Neural crest cell (in vitro differentiated cells): ENCODE results near the gene WDR93. TPM values are rescaled to one million over a fixed set of nuclear protein-coding genes. Genes with fewer than 3 reads are reported as not detected.
A peak's percentile ranks its signal among the peaks of the same experiment; 100 is the strongest.

Source experiments
- DNase-seq: peaks from one replicate; pipeline ENCODE4 v3.0.0; 2021; ENCODE audit warnings: low read depth, mixed read lengths, low spot score
- H3K27ac Mint-ChIP-seq: one replicate; pipeline ENCODE4 v1.8.0; 2021; ENCODE audit warnings: mild to moderate bottlenecking, mixed read lengths; ENCODE audit not compliant: unreplicated experiment
- H3K27me3 Mint-ChIP-seq: 2 replicates; pipeline ENCODE4 v1.8.0; 2021; ENCODE audit warnings: low read depth, mild to moderate bottlenecking, mixed read lengths
- H3K36me3 Mint-ChIP-seq: 2 replicates; pipeline ENCODE4 v1.8.0; 2021; ENCODE audit warnings: low read depth, mild to moderate bottlenecking, mixed read lengths
- H3K4me1 Mint-ChIP-seq: 2 replicates; pipeline ENCODE4 v1.8.0; 2021; ENCODE audit warnings: mixed read lengths
- H3K4me3 Mint-ChIP-seq: one replicate; pipeline ENCODE4 v1.8.0; 2021; ENCODE audit warnings: mild to moderate bottlenecking, mixed read lengths
- H3K9me3 Mint-ChIP-seq: 2 replicates; pipeline ENCODE4 v1.8.0; 2021; ENCODE audit warnings: mixed read lengths
- total RNA-seq: library from RNA; stranded (reverse); gene quantifications from 2 replicates; pipeline ENCODE4 v1.2.1, GENCODE V29; 2021
- TF ChIP-seq, protein P1 (sequence below): fragments of 200-600 bp; sonication (generic); conservative IDR thresholded peaks from 2 replicates; pipeline ENCODE4 v1.5.0; 2021; ENCODE audit warnings: antibody characterized with exemption, mild to moderate bottlenecking

The WDR93 gene
- total RNA-seq, 1 donor from 2014 or later, result not detected

DNA sequence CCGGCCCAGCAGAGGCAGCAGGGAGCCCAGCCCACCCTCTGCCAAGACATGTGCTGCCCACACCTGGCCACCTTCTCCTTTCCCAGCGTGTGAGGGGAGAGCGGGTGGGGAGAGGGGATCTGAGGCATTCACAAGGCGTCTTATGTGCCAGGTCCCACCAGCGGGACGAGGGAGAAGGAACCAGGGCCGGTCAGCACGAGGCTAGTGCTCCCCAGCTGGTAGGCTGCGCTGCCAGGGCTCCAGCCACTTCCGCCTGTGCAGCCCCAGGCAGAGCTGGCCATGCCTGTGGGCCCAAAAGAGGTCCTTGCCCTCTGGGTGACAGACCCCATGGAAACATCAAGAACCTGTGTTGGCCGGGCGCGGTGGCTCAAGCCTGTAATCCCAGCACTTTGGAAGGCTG lies 54.5 kb downstream of the WDR93 start:
- Mint-ChIP-seq H3K4me3 (no peak overlapping the region), H3K9me3 (no peaks in the 10 kb centered on the region), H3K36me3 (no peaks in the 10 kb centered on the region), H3K27me3 (peaks cover 5% of the 10 kb centered on the region), H3K4me1 (no peaks in the 10 kb centered on the region), H3K27ac (no peak overlapping the region)
- DNase-seq, result no peak
- TF ChIP-seq, protein P1, sequence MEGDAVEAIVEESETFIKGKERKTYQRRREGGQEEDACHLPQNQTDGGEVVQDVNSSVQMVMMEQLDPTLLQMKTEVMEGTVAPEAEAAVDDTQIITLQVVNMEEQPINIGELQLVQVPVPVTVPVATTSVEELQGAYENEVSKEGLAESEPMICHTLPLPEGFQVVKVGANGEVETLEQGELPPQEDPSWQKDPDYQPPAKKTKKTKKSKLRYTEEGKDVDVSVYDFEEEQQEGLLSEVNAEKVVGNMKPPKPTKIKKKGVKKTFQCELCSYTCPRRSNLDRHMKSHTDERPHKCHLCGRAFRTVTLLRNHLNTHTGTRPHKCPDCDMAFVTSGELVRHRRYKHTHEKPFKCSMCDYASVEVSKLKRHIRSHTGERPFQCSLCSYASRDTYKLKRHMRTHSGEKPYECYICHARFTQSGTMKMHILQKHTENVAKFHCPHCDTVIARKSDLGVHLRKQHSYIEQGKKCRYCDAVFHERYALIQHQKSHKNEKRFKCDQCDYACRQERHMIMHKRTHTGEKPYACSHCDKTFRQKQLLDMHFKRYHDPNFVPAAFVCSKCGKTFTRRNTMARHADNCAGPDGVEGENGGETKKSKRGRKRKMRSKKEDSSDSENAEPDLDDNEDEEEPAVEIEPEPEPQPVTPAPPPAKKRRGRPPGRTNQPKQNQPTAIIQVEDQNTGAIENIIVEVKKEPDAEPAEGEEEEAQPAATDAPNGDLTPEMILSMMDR, result no peak

- H3K27ac Mint-ChIP-seq, result no peak overlapping the region
- TF ChIP-seq, protein P1, result no peak
- no peaks in the 10 kb centered on the region for H3K4me1 Mint-ChIP-seq
- no peak overlapping the region for H3K4me3 Mint-ChIP-seq
- no peaks in the 10 kb centered on the region for H3K9me3 Mint-ChIP-seq
- H3K36me3 Mint-ChIP-seq, result no peaks in the 10 kb centered on the region
- peaks cover 4% of the 10 kb centered on the region for H3K27me3 Mint-ChIP-seq
- DNase-seq, result no peak
Measured at GRCh38 chr15:89745768-89746167, 55.2 kb downstream of the WDR93 start.

- TF ChIP-seq, protein P1, result no peak
- no peaks in the 10 kb centered on the region for H3K4me1 Mint-ChIP-seq
- H3K4me3 Mint-ChIP-seq, result no peak overlapping the region
- no peak for DNase-seq
- peaks cover 4% of the 10 kb centered on the region for H3K27me3 Mint-ChIP-seq
- H3K9me3 Mint-ChIP-seq, result no peaks in the 10 kb centered on the region
- no peaks in the 10 kb centered on the region for H3K36me3 Mint-ChIP-seq
- H3K27ac Mint-ChIP-seq, result no peak overlapping the region
Measured at GRCh38 chr15:89746386-89746780, 55.8 kb downstream of the WDR93 start.

GRCh38 chr15:89747708-89748682 lies 57.4 kb downstream of the WDR93 start:
- Mint-ChIP-seq H3K9me3 (no peaks in the 10 kb centered on the region), H3K27ac (no peak overlapping the region), H3K4me1 (no peaks in the 10 kb centered on the region), H3K4me3 (peak overlapping the region; percentile 24), H3K36me3 (no peaks in the 10 kb centered on the region), H3K27me3 (peaks cover 4% of the 10 kb centered on the region)
- TF ChIP-seq, protein P1, result no peak
- no peak for DNase-seq

DNA sequence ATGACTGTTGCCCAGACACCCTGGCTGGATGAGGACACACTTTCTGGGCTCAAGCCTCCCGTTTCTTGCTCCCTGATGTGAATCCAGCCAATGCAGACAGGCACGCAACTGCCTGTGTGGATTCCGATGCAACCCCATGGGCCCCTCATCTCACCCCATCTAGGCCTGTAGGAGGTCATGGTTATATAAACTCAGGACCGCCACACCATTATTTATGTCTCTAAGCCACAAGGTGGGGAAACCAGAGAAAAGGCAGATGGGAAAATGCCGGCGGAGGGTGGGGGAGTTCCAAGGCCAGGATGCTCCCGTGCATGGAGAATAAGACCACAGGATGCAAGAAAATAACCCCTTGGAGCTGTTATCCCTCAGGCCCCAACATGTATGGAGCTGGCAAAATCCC lies 58.4 kb downstream of the WDR93 start:
- Mint-ChIP-seq H3K27me3 (peaks cover 8% of the 10 kb centered on the region), H3K27ac (no peak overlapping the region), H3K9me3 (no peaks in the 10 kb centered on the region), H3K4me3 (peak overlapping the region; percentile 24), H3K4me1 (no peaks in the 10 kb centered on the region), H3K36me3 (no peaks in the 10 kb centered on the region)
- TF ChIP-seq, protein P1, result no peak
- DNase-seq, result no peak
